Adrenal gland (tissue), 5 donors: Measurements from ENCODE around the gene RAD51B.

Source experiments
- POLR2A ChIP-seq, 2 donors: fragments of 450-650 bp; IDR thresholded peaks; one replicate each; pipeline ENCODE4 v1.6.1; 2017; ENCODE audit warnings: antibody characterized with exemption in 2 of 2, mild to moderate bottlenecking in 2 of 2, moderate library complexity in 1 of 2
- TF ChIP-seq, protein P1 (sequence below), 6 experiments: fragments of 450-650 bp in 4 of 6; fragments of 200-600 bp in 2 of 6; sonication (generic) in 1 of 6; IDR thresholded peaks; 1 replicate in 5 of 6; 2 replicates in 1 of 6; pipeline versions ENCODE4 v1.5.1 to v1.8.0; 2016 to 2021; ENCODE audit warnings: antibody characterized with exemption in 6 of 6, mild to moderate bottlenecking in 2 of 6, moderate library complexity in 1 of 6
- donor health status: DM: no; HTN: no; CAD: no.

DNA sequence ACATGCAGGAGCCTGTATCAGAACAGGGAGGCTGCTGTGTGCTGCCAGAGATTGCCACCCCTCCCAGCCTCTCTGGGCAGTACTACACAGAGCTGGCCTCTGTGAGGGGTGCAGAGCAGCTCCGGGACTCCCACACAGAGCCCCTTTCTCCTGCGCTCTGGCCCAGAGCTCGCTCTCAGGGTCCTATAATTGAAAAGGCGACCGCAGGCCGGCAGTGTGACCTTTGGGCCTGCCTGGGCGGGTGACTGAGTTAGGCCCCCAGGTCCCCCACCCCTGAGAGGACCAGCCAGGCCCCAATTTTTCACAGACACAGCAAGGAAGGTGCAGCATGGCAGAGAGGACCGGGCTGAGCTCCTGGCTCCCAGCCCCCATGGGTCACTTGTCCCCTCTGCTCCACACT, 836.9 kb downstream of the RAD51B start:
- no peak for TF ChIP-seq POLR2A (IDR thresholded peaks at IDR 0.05)
- TF ChIP-seq, protein P1, sequence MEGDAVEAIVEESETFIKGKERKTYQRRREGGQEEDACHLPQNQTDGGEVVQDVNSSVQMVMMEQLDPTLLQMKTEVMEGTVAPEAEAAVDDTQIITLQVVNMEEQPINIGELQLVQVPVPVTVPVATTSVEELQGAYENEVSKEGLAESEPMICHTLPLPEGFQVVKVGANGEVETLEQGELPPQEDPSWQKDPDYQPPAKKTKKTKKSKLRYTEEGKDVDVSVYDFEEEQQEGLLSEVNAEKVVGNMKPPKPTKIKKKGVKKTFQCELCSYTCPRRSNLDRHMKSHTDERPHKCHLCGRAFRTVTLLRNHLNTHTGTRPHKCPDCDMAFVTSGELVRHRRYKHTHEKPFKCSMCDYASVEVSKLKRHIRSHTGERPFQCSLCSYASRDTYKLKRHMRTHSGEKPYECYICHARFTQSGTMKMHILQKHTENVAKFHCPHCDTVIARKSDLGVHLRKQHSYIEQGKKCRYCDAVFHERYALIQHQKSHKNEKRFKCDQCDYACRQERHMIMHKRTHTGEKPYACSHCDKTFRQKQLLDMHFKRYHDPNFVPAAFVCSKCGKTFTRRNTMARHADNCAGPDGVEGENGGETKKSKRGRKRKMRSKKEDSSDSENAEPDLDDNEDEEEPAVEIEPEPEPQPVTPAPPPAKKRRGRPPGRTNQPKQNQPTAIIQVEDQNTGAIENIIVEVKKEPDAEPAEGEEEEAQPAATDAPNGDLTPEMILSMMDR (IDR thresholded peaks at IDR 0.05), result no peak
